CD4-positive, alpha-beta T cell treated with Interleukin-2 at 100 ng/mL for 4 hours (primary cell): ENCODE measurements around the gene LRRC8B.
A peak's percentile ranks its signal among the peaks of the same experiment; 100 is the strongest.

Source experiments
- DNase-seq: peaks from one replicate; pipeline ENCODE4 v3.0.0-alpha.2; 2020; ENCODE audit warnings: low spot score

Gene LRRC8B

DNA sequence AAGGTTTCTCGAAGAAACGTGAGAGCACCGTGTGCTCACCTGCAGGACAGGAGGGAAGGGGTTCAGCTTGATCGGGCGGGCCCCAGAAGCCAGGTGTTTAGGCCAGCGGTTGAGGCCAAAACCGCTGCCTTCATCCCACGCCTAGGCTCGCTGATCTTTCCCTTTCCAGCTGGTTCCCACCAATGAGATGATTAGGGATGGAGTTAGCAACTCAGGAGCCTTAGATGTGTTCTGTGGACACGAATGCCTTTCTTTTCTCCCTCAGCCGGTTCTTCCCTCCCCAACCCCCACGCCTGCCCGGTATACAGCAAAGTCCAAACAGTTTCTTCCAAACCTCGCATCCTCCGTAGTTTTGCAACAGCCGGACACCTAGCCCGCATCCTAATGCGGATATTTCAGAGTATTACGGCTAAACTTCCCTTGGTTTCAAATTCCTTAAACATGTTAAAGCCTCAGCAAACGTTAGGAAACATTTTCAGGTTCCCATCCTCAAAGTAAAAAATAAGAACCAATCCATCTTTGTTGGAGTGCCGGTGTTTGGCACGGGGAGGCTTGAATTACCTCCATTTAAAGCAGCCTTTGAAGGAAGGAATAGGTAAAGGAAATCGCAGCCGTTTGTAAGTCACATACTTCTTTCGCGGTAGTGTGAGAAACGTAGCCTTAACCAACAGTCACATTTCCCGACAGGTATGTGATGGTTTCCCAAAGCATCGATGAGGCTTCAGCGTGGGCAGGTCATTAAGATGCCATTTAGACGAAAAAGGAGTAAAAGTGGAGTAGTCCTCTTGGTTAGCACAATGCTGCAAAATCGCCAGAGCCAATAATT lies 109.4 kb downstream of the LRRC8B start:
- DNase-seq, result no peak

DNA sequence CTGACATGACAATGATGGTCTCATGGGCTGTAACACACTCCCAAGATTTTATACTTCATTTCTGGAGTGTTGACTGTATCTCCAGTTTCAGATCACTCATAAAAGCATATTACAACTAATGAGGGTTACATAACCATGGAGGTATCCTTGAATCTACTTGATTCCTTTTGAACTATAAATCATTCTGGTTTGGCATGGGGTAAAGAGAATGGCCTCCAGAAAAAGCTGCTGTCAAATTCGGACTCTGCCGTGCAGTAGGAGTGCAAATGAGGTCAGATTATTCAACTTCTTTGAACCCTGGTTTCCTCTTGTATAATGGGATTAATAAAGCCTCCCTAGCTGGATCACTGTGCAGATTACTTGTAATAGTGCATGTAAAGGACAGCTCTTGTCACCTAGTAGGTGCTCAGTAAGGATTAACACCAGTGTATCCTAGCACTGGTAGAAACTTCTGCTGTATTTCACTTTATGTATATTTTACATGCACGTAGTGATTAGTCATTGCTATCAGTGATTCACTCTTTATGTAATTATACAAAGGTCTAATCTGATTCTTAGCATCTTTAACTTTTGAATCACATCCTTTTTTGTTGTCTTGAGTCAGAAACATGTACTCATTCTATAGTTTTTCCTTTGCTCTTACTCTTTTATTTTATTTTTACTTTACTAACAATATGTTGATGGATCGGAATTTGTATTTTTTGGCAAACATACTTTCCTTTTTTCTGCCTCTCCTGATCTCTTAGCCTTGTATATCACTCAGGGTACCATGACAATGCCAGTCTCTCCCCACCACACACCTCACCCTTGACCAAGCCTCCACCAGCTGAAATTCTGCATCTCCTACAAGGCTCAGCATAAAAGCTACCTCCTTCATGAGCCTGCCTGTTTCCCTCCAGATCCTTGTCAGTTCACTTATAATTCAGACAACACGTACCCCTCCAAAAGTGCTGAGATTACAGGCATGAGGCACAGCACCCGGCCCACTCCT lies 111.5 kb downstream of the LRRC8B start:
- peak; percentile 54 for DNase-seq

DNA sequence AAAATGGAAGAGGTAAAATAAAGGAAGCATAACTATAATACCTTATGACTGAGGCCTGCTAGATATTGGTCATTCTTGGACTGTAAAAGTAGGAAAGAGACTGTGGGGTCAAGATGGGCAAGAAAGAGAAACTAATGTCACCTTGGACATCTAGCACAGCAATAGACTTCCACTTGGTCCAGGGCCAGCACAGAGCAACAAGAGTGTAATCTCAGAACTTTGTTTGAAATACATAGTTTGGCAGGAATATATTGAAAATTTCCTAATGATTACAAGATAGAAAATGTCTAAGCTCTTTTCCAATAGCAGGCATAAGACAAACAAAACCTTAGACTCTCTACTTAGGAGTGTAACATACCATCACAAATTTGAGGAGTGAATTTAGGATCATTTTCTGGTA lies 112.9 kb downstream of the LRRC8B start:
- no peak for DNase-seq

DNA sequence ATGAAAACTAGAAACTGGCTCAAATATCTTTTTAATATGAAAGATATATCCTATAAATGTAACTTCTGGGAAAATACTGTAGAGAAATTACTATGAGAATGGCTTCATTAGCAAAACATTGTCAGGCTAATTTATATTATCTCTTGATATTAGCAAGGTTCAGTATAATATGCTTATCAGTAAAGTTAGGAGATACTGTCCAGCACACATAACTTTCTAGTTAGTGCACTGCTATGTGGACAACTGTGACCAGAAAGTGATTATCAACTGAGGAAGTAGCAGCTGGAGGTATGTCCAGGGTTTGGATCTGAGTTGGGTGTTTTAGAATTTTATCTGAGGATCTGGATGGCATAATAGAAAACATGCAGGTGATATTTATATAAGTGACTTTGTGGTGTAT lies 115.8 kb downstream of the LRRC8B start:
- DNase-seq, result no peak

DNA sequence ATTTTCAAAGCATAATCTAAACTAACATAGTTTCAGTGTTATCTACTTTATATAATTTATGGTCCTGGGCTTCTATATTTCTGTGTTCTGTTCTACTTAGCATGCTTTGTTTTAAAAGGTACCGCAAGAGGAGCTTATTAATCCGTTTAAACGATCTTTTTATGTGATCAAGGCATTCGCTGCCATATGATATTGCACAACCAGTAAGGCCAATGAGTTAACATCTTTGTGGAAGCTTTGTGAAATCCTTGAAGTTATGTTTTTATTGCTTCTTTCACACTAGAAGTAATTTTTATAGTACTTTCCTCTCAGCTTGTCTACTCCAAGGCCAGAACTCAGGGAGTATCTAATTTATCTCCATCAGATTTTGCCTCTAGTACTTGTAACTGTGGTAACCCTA lies 117.2 kb downstream of the LRRC8B start:
- no peak for DNase-seq

DNA sequence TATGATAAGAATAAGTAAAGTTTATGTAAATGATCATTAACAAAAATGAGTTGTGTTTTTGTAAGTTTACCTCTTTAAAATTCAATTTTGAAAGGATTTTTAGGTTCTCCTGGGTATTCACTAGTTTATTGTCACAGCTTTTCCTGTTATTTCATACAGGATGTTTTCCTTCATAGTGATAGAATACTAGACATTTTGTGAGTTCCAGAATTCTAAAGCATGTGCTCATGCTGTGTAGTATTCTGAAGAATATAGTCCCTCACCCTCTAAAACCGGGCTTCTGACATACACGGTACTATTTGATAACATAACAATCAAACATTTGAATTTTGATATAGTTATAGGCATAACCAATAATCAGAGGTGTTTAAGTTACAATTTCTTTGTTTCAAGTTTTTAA lies 118.9 kb downstream of the LRRC8B start:
- no peak for DNase-seq

DNA sequence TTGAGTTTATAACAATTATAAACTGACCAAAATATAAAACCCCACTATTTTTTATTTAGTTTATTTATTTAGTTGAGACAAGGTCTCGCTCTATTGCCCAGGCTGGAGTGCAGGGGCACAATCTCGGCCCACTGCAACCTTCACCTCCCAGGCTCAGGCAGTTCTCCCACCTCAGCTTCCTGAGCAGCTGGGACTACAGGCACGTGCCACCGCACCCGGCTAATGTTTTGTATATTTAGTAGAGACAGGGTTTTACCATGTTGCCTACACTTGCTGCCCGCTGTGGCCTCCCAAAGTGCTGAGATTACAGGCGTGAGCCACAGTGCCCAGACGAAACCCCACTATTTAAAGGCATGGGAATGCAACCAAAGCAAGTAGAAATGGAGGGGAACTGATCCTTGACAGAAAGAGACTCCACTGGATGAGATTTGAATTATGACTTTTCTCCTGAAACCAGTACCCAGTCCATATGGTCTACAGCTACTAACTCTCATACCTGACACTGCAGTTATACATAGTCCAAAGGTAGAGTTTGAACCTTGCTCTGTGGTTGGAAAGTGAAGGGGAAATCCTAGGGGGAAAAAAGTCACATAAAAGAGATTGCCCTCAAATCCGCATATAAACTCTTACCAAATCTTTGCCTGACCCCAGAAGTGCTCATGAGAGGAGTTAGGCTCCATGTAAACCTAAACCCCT lies 119.6 kb downstream of the LRRC8B start:
- no peak for DNase-seq

DNA sequence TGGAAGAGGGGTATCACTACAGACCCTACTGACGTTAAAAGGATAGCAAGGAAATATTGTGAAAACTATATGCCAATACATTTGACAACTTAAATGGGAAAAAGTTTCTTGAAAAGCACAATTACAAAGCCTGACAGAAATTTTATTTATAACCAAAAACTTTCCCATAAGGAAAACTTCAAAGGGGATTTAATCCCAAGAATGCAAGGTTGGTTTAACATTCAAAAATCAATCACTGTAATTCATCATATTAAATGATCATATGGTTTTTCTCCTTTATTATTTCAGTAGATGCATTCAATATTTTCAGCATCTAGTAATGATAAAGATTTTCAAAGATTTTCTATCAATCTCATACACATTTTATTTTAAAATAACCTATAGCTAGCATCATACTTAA lies 121.6 kb downstream of the LRRC8B start:
- DNase-seq, result no peak
